Measurements from ENCODE around the gene NSMF.
"Not testable (repeated sequence)": the region's sequence is repeated elsewhere in the genome, so short reads cannot be mapped to it uniquely, and the experiment has no call there.

Gene NSMF

GRCh38 chr9:137428841-137429545, 30.1 kb downstream of the NSMF start:
- no peak for DNase-seq

GRCh38 chr9:137428311-137428630, 30.9 kb downstream of the NSMF start:
- DNase-seq, result no peak

- DNase-seq, result no peak
Observed at GRCh38 chr9:137427454-137428310, 31.5 kb downstream of the NSMF start.

GRCh38 chr9:137426018-137426681, 33.0 kb downstream of the NSMF start:
- no peak for DNase-seq

- DNase-seq, result no peak
Observed at GRCh38 chr9:137423514-137424291, 35.4 kb downstream of the NSMF start.

GRCh38 chr9:137422604-137423513, 36.3 kb downstream of the NSMF start, which contains the start of the genes EXD3 and NOXA1:
Gene EXD3, minus strand, starts transcription at chr9:137423162. Its CDS starts 27,805 bp downstream, at chr9:137395357.
Gene NOXA1, plus strand, starts transcription at chr9:137423393. Its CDS starts 137 bp downstream, at chr9:137423530.
- peak; percentile 78 to 93 (median 89) for DNase-seq

GRCh38 chr9:137421838-137422603, 37.1 kb downstream of the NSMF start:
- no peak for DNase-seq

- DNase-seq, result no peak
Observed at GRCh38 chr9:137417161-137418021, 41.7 kb downstream of the NSMF start.

GRCh38 chr9:137416563-137417151, 42.5 kb downstream of the NSMF start:
- no peak for DNase-seq

GRCh38 chr9:137416006-137416562, 43.0 kb downstream of the NSMF start:
- no peak for DNase-seq

- DNase-seq, result no peak
Observed at GRCh38 chr9:137415451-137415850, 43.7 kb downstream of the NSMF start.

- DNase-seq, result no peak
Observed at GRCh38 chr9:137412431-137412830, 46.7 kb downstream of the NSMF start.

GRCh38 chr9:137411645-137412380, 47.3 kb downstream of the NSMF start:
- DNase-seq, result no peak

- DNase-seq, result no peak
Observed at GRCh38 chr9:137411260-137411644, 47.9 kb downstream of the NSMF start.

- DNase-seq, result no peak
Observed at GRCh38 chr9:137410891-137411249, 48.3 kb downstream of the NSMF start.

GRCh38 chr9:137410236-137410890, 48.8 kb downstream of the NSMF start:
- DNase-seq, result not testable (repeated sequence)

- DNase-seq, result no peak
Observed at GRCh38 chr9:137409515-137409914, 49.6 kb downstream of the NSMF start.
